ENCODE measurements around the gene FRMD4B. TPM values are rescaled to one million over a fixed set of nuclear protein-coding genes. Genes with fewer than 3 reads are reported as not detected.

FRMD4B gene
- total RNA-seq, 2 donors from 2014 or later: 30.6 to 37.8 TPM

DNA sequence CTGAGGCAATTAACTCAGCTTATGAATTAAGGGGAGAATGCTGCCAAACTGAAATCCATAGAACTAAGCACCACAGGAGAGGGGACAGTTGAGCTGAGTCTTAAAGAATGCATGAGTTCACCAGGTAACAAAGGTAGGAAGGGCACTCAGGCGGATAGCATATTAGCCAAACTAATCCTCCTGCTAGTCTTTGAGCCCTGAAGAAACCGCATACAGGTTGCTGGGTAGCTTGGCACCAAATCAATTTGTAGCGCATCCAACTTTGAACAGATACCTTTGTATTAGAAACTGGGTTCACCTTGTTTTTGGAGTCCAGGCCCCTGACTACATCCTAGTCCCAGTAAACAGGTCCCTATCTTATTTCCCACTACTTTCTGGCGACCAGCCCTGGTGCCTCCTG is 93.7 kb downstream of the FRMD4B start:
- peaks cover 3% of the 10 kb centered on the region for H3K36me3 ChIP-seq
- peak overlapping the region; percentile 36 to 66 for H3K27ac ChIP-seq
- no peaks in the 10 kb centered on the region for H3K9me3 ChIP-seq
- no peak overlapping the region for H3K4me3 ChIP-seq
- TF ChIP-seq, protein P1, sequence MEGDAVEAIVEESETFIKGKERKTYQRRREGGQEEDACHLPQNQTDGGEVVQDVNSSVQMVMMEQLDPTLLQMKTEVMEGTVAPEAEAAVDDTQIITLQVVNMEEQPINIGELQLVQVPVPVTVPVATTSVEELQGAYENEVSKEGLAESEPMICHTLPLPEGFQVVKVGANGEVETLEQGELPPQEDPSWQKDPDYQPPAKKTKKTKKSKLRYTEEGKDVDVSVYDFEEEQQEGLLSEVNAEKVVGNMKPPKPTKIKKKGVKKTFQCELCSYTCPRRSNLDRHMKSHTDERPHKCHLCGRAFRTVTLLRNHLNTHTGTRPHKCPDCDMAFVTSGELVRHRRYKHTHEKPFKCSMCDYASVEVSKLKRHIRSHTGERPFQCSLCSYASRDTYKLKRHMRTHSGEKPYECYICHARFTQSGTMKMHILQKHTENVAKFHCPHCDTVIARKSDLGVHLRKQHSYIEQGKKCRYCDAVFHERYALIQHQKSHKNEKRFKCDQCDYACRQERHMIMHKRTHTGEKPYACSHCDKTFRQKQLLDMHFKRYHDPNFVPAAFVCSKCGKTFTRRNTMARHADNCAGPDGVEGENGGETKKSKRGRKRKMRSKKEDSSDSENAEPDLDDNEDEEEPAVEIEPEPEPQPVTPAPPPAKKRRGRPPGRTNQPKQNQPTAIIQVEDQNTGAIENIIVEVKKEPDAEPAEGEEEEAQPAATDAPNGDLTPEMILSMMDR (IDR thresholded peaks at IDR 0.05): no peak
- peaks cover 0 to 23% of the 10 kb centered on the region in 2 donors for H3K4me1 ChIP-seq
- no peaks in the 10 kb centered on the region for H3K27me3 ChIP-seq
- DNase-seq (ENCODE audit: low spot score): no peak

DNA sequence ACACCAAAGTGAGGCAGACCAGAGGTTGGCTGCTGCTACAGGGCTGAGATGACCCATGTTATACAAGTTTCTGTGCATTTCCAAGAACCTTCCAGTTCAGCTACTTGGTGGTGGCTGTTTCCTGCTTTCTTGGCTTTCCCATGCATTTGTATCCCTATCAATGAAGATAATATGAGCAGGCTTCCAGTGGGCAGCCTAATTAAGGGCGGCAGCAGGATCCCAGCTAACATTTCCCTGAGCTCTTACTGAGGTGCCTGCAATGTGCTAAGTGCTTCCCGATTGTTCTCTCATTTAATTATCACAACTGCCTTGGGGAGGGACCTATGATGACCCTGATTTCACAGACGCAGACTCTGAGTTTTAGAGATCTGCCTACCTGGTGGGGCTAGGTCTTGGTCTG is 95.5 kb downstream of the FRMD4B start:
- no peaks in the 10 kb centered on the region for H3K9me3 ChIP-seq
- H3K4me1 ChIP-seq: peaks cover 0 to 23% of the 10 kb centered on the region in 2 donors
- no peak overlapping the region for H3K4me3 ChIP-seq
- H3K27me3 ChIP-seq: no peaks in the 10 kb centered on the region
- peak overlapping the region; percentile 71 to 73 for H3K27ac ChIP-seq
- TF ChIP-seq, protein P1 (IDR thresholded peaks at IDR 0.05): no peak
- peaks cover 8% of the 10 kb centered on the region for H3K36me3 ChIP-seq
- no peak for DNase-seq (ENCODE audit: low spot score)

DNA sequence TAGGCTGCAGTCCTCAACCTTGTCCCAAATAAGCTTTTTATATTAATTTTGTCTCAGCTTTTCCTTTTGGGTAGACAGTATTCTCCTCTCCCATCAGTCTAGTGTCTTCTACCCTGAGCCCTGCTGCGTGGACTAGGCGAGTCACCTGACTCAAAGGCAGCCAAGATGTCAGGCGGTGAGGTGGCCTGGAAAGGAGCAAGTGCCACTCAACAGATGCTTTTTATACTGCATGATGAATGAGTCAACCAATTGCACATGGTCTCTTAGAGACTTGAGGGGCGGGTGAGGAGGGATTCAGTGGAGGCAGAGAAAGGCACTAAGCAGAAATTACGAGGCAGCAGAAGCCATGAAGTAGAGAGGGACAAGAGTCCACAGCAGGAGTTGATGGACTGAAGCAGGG is 95.9 kb downstream of the FRMD4B start:
- peak; percentile 76 for DNase-seq (ENCODE audit: low spot score)
- TF ChIP-seq, protein P1 (IDR thresholded peaks at IDR 0.05): no peak
- Histone ChIP-seq H3K27ac (peak overlapping the region; percentile 71 to 73), H3K4me3 (no peak overlapping the region), H3K4me1 (peaks cover 0 to 23% of the 10 kb centered on the region in 2 donors), H3K9me3 (no peaks in the 10 kb centered on the region), H3K27me3 (no peaks in the 10 kb centered on the region), H3K36me3 (peaks cover 8% of the 10 kb centered on the region)

DNA sequence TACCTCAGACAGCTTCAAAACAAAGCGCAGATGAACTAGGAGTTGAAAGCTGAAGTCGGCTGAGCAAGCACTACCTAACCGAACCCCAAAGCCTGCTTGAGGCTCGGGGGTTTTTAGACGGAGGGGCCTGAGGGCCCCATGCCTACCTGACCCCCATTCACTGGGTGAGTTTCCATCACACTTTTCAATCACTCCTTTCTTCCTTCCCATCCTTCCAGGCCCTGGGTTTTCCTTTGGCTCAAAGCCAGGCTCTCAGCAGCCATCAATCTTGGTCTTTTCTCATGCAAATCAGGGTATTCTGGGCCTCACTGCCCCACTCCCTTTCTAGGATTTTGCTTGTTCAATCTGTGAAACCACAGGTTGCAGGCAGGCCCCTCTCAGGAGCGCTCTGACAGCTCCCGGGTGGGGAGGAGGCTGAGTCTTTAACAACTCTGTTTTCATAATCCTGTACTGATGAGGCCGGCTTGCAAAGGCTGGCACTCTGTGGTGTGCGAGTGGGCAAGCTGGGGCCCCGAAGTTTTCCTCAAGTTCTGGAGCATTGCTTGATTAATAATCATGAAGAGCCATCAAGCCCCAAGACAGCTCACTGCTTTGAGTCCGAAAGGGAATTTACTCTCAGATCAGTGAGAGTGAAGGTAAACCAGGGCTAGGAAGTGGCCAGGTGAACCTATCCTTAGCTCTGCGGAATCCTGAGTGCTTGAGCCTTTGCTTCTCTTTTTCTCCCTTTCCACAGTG is 97.6 kb downstream of the FRMD4B start:
- no peak overlapping the region for H3K27ac ChIP-seq
- H3K27me3 ChIP-seq: no peaks in the 10 kb centered on the region
- H3K36me3 ChIP-seq: peaks cover 8% of the 10 kb centered on the region
- TF ChIP-seq, protein P1 (IDR thresholded peaks at IDR 0.05): no peak
- H3K4me1 ChIP-seq: peaks cover 0 to 7% of the 10 kb centered on the region in 2 donors
- DNase-seq (ENCODE audit: low spot score): no peak
- H3K9me3 ChIP-seq: no peaks in the 10 kb centered on the region
- no peak overlapping the region for H3K4me3 ChIP-seq

DNA sequence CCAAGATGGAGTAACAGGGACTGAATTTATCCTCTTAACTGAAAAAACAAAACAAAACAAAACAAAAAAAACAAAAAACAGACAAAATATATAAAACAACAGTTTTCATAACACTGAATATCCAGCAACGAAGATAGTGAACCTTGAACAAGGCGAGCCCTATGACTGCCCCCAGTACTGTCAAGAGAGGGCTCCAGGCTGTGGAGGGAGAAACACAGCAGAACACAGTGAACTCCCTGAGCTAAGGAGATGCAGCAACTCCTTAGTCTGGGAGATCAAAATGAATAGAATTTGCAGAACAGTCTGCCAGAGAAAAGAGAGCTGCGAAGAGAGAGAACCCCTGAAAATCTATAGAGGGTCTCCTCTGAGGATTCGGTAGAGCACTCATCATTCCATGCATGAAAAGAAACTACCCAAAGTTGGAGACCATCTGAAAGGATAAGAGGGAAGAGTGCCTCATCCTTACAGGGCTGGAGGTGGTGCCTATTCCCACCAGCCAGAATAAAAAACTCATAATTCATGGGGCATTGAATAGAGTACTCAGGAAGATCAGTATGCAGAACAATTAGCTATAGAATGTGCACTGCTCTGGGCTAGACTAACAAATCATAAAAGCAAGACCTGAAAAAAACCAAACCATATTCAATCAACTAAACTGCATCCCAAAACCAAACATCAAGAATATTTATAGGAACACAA is 101.8 kb downstream of the FRMD4B start:
- no peak for DNase-seq (ENCODE audit: low spot score)
- Histone ChIP-seq H3K27me3 (no peaks in the 10 kb centered on the region), H3K9me3 (no peaks in the 10 kb centered on the region), H3K36me3 (peaks cover 8% of the 10 kb centered on the region), H3K4me3 (no peak overlapping the region), H3K27ac (no peak overlapping the region), H3K4me1 (peaks cover 0 to 3% of the 10 kb centered on the region in 2 donors)
- TF ChIP-seq, protein P1 (IDR thresholded peaks at IDR 0.05): no peak
